HG03378 (cell line): ENCODE results near the gene SKAP1.
A peak's percentile ranks its signal among the peaks of the same experiment; 100 is the strongest.
"Not testable (repeated sequence)": the region's sequence is repeated elsewhere in the genome, so short reads cannot be mapped to it uniquely, and the experiment has no call there.

ENCODE experiments used
- ATAC-seq: cut with Tn5 transposase; IDR thresholded peaks from one replicate; pipeline ENCODE4 v1.9.1; 2021; ENCODE audit warnings: mild to moderate bottlenecking, moderate library complexity; ENCODE audit not compliant: unreplicated experiment

SKAP1 gene

DNA sequence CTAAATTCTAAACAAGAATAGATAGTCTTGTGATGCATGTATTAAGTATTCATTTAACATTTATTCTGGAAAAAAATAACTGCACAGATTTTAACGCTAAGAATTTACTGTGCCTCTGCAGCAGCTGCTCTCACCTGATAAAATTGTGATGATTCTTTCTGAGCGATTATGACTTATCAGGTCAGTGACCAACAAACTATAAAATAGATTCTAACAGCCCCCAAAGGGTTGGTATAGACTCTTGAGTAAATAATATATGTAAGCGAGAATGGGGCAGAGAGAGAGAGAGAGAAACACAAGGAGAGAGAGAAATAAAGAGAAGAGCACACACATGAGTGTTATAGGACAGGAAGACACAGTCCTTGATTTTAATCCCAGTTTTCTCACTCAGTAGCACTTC is 178.1 kb downstream of the SKAP1 start:
- ATAC-seq, result no peak

DNA sequence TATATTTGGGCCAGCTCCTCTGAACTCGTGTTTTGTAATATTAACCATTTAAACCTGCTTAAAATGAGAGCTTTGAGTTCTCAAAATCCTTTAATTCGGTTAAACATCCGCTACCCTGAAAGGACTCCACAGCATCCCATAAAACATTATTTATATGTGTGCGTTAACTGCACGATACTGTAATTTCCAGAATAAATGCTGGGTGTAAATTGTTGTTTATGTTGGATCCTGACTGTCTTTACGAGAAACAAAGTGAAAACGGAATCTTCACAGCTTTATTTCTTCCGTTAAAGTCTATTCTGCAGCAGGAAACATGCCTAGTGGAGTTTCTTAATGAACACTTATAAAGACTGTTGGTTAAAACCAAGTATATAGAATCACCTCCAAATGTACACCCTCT is 179.1 kb downstream of the SKAP1 start:
- no peak for ATAC-seq

DNA sequence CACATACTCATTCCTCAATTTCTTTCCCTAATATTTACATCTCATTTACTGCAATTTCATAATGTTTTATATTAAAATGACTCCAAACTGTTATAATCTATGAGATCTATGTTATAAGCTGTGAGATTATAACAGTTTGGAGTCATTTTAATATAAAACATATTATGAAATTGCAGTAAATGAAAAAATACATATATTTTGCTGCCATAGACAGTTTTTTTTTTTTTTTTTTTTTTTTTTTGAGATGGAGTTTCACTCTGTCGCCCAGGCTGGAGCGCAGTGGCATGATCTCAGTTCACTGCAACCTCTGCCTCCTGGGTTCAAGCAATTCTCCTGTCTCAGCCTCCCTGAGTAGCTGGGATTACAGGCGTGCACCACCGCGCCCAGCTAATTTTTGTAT is 180.0 kb downstream of the SKAP1 start:
- ATAC-seq, result not testable (repeated sequence)

GRCh38 chr17:48247603-48248002 is 182.4 kb downstream of the SKAP1 start:
- no peak for ATAC-seq

- ATAC-seq, result no peak
These were observed 183.0 kb downstream of the SKAP1 start for GRCh38 chr17:48247038-48247437.

DNA sequence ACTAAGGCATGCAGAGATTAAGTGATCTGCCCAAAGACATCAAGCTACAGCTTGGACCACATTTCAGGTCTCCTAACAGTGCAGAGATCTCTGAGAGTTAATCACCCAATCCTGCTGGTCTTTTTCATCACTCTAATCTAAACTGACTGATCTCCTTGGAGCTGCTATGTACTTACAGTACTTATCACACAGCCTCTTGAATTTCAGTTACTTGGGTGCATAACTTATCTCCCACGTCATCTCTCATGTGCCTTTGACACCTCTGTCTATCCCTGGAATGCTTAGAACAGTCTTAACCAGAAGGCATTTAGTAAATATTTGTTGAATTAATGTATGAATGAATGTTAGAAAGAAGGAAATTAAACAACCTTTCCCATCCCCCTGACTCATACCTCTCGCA is 183.4 kb downstream of the SKAP1 start:
- ATAC-seq, result no peak

DNA sequence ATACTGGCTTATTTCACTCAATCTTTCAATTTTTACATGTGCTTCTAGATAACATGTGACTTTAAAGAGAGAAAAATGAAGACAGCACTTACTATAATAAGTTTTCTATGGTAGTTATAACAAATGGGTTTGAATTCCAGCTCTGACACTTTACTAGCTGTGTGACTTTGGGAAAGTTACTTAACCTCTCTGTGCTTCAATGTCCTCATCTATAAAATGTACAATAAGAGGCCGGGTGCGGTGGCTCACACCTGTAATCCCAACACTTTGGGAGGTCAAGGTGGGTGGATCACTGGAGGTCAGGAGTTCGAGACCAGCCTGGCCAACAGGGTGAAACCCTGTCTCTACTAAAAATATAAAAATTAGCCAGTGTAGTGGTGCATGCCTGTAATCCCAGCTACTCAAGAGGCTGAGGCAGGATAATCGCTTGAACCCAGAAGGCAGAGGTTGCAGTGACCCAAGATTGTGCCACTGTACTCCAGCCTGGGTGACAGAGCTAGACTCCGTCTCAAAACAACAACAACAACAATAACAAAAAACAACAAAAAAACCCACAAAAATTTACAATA is 184.5 kb downstream of the SKAP1 start:
- ATAC-seq, result not testable (repeated sequence)

DNA sequence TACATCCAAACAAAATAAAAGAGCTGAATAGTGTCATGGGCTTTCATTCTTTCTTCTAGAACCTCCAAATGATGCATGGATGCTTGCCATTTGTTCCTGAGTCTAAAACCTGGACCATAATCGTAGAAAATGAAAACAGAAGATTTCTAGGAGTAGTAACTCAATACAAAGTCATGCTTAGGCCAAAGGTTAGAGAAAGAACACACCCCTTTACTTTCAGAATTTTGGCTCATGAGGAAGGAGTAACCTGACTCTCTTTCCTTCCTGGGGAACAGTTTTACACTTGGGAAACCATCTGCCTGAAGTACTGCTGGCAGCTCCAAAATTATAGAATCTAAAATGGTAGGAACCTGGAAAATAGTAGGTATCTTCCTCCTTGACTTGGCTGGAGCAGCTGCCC is 185.2 kb downstream of the SKAP1 start:
- ATAC-seq, result no peak

- ATAC-seq, result no peak
These were observed 185.8 kb downstream of the SKAP1 start for GRCh38 chr17:48244121-48244711.

DNA sequence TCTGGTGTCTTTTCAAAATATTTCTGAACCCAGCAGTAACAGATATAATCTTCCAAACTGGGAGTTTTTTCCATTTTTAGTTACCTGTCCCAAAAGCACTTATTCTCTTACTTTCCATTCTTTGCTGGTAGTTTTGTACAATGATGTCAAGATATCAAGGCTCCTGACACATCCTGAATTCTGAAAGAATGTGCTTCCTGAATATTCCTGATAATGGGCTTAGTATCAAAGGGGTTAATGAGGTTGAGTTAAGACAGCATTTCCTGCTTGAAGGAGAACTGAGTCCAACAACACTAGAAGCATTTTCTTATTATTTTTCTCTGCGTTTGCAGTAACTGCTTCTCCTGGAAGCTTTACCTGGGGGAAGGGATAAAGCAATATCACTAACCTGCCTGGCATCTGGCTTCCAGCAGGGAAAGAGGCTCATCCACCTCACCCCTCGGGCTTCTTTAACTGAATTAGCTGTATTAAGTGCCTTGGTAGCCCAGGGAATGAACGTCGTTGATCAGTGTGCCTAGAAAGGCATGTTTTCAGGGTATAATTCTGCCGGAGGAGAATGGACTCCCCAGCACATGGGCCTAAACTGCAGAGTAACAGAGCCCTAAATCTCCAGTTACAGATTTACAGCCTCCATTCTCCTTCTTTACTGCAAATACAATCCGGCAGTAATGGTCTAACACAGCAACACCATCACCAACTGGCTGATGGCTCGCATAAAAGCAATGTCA is 188.1 kb downstream of the SKAP1 start:
- ATAC-seq, result no peak

GRCh38 chr17:48241131-48241591 is 188.9 kb downstream of the SKAP1 start:
- peak; percentile 80 for ATAC-seq

- peak; percentile 3 for ATAC-seq
These were observed 189.4 kb downstream of the SKAP1 start for GRCh38 chr17:48240562-48241130.

DNA sequence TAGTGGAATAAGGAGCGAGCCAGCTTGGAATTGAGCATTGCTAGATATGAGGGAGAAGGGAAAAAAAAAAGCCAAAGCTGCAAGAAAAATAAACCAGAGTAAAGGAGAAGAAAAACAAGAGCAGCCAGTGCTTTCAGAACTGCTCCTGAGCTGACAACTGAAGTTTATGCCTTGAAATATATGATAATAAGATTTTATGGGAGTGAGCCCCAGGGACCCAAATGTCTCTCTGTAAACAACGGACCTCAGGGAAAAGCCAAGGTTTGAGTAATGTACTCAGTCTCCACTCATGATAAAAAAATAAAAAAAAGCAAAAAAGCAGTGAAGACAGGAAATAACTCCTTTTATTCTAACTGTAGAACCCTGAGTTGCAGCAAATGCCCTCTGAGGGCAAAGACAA is 189.9 kb downstream of the SKAP1 start:
- no peak for ATAC-seq

DNA sequence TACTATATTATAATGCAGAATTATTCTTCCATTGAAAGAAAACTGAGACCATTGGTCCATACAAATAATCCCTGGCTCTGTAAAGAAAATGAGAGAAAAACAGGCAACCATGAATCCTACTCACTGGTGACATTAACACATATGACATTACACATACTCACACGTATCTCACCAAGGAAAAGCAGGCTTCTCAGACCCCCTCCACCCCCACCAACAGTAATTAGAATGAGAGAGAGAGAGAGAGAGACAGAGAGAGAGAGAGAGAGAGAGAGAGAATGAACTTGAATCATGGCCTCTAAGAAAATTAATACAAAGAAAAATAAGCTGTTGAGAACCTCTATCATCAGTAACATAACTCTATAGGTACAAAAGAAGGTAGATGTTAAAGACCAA is 190.4 kb downstream of the SKAP1 start:
- no peak for ATAC-seq

GRCh38 chr17:48238933-48239602 is 190.9 kb downstream of the SKAP1 start:
- ATAC-seq, result no peak

GRCh38 chr17:48237456-48237855 is 192.6 kb downstream of the SKAP1 start:
- ATAC-seq, result no peak

GRCh38 chr17:48236681-48237134 is 193.3 kb downstream of the SKAP1 start:
- ATAC-seq, result no peak

- ATAC-seq, result no peak
These were observed 195.1 kb downstream of the SKAP1 start for GRCh38 chr17:48234922-48235321.

DNA sequence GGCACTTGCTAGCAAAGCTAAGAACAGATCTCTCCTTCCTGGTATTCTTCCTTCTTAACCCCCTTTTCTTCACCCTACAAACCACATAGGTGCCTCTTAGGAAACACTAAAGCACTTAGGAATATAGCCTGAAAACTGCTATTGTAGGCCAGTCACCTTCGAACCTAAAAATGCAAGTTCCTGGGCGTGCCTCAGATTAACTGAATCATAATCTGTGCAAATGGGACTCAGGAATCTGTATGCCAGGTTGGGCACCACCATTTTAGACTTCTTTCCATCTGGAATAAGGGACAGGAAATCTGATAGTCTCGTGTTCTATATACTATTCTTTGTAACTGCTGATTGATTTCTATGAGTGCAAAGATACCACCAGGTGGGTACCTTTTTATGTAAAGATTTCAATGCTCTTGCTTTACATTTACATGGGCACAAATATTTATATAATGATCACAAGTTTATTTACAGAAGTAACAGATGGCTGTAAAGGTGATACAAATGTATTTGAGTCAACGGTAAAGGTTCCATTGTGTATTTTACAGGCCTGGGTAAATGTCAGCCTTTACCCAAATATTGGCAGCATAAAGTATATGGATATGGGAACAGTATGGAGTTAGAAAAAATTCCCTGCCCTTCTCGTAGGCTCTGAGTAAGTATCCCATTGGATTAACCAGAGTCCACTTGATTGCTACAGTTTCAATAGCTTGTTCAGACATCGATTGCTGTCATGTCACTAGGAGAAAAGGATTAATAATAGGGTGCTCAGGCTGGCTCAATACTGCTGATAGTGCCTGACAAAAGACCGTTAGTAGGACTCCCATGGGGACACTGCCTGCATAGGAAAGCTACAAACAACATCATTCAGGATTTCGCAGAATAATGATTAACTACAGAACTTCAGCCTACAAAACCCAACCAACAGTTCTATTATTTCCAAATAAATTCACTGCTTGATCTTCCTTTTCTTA is 197.7 kb downstream of the SKAP1 start:
- ATAC-seq, result no peak

GRCh38 chr17:48229936-48230335 is 200.1 kb downstream of the SKAP1 start:
- no peak for ATAC-seq
